Fibroblast of upper back skin (primary cell): Measurements from ENCODE around the gene ECT2.

Experiments used
- DNase-seq: peaks from one replicate; pipeline ENCODE4 v3.0.0-alpha.2; 2013

ECT2 gene

DNA sequence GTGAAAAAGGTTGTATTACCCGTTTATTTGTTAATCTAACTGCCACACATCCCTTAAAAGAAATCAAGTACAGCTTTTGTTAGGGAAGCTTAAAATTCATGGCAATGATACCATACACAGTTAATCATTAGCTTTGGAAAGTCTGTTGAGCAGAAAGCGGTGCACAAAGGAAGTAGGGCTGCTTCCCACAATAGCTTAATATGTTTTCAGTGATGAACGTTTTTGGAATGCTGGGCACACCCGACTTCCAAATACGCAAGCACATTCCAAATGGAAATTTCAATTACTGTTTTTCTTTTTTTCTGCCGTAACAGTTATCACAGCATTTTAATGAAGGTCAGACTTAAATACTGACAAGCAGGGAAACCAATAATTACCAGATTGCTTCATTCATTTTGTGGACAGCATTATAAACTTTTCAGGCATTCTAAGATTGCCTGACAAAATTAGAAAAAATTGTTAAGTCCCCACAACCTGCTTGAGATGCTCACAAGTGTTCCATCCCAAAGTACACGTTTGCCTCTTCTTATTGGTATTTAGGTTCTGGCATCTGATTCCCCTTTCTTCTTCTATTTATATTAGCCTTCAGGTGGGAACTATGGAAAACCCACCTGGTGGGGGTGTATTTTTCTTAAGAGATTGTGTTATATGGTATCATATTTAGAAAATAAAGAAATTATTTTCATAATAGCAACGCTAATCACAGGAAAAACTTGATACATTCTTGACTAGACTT lies 1.1 kb upstream of the ECT2 start:
- peak; percentile 93 for DNase-seq

DNA sequence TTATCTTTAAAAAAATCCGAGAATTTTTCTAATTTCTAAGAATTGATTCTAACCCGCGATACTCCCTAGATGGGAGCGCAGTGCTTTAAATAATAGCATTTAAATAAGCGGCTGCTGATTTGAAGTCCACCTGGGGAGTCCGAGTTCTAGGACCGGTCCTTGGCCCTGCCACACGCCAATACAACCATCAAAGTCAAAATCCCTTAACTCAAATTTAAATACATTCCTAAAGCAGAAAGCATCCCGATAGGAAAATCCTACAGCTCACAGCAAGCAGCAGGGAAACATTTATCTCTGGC lies 508 bp upstream of the ECT2 start:
- no peak for DNase-seq

DNA sequence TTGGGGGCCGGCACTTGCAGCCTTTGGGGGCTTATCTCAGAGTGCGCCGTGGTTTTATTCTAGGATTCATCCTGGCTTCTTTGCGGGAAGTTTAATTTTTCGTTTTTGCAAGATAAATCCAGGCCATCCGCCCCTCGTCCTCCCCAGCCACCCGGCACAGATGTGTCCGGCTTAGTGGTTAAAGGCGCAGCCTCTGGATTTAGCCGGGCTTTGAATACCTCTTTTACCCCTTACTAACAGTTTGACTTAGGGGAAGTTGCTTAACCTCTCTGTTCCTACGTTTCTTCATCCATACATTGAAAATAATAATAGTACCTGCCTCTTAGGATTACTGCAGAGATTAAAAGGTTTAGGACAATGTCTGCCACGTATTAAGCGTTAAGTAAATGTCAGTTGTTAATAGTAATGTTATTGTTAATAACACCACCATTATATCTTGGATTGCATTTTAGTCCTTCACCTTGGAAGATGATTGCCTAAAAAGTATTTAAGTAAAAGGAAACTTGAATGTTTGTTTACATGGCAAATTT lies 714 bp downstream of the ECT2 start:
- DNase-seq = no peak

DNA sequence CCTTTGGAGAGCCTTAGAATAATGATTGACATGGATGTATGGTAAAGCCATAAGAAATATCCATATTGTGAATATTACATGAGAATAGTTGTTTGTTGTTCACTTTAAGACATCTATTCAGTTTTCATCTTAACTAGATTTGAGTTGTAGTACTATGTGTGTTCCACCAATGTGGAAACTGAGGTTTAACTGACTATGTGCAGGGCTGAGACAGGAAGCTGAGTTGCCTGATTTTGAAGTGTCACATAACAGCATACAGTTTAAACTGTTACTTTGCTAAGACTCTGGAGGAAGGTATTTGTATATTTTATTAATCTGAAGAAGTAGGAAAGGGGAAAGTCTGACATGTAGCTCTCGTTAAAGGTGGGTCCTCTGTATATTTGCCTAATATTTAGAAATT lies 2.1 kb downstream of the ECT2 start:
- DNase-seq = no peak

DNA sequence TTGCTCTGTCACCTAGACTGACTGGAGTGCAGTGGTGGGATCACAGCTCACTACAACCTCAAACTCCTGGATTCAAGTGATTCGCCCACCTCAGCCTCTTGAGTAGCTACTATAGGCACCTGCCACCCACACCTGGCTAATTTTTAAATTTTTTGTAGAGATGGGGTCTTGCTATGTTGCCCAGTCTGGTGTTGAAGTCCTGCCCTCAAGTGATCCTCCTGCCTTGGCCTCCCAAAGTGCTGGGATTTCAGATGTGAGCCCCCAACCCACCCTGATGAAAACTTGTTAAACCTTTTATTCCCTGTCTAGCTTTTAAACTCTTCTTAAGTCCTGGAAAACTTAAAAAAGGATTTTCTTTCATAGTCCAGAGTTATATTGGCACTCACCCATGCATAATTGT lies 2.6 kb downstream of the ECT2 start:
- DNase-seq = no peak

DNA sequence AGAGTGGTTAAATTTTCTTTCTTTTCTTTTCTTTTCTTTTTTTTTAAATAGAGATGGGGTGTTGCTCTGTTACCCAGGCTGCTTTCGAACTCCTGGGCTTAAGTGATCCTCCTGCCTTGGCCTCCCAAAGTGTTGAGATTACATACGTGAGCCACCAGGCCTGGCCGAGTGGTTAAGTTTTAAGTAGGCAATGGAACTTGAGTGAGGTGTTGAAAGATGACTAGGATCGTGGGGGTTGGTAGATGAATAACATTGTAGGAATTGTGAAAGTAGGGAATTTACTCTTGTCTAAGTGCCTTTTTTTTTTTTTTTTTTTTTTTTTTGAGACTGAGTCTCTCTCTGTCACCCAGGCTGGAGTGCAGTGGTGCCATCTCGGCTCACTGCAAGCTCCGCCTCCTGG lies 9.9 kb downstream of the ECT2 start:
- peak; percentile 62 for DNase-seq

DNA sequence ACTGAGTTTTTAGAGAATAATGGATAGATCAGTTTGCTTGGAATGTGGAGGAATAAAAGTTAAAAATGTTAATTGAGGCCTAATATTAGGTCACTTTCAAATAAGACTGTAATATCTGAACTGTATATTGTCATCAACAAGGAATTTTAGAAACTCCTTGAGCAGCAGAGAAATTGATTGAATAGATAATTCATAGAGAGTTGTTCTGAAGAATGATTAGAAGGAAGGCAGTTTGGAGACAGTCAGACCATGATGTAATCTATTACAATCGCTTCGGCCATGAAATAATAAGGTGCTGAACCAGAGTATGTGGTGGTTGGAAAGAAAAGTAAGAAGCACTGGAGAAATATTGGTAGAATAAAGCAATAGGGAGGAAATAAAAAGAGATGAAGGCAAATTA lies 15.7 kb downstream of the ECT2 start:
- DNase-seq = no peak

DNA sequence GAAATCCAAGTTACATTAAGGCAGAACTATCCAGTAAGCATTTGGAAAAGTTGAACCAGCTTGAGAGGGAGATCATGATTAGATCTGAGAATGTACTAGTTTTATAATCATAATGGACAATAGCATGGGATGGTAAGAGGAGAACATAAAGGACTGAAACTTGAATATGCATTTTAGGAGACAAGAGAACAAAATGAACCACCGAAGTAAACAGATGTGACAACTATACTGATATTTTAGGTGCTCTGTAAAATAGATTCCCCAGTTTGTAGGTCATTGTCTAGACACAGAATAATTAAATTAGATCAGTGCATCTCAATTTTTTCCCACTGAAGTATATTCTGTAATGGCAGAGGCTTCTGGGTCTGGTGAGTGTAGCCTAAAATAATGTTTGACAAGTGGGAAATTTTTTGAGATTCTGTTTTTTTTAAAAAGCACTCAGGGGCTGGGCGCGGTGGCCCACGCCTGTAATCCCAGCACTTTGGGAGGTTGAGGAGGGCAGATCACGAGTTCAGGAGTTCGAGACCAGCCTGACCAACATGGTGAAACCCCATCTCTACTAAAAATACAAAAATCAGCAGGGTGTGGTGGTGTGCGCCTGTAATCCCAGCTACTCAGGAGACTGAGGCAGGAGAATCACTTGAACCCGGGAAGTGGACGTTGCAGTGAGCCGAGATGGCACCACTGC lies 16.3 kb downstream of the ECT2 start:
- DNase-seq = no peak

DNA sequence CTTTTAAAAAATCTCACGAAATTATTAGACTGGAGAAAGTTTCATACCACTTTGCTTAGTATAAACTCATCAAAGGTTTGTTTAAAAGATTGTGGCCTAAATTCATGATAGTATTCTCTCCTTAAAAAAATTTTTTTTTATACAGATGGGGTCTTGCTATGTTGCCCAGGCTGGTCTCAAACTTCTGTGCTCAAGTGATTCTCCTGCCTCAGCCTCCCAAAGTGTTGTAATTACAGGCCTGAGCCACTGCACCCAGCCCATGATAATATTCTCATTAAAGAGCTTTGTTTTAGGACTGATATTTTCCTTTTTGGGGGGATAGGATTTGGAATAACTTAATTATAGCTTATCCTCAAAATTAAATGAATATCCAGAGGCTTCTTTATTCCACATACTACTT lies 19.9 kb downstream of the ECT2 start:
- no peak for DNase-seq

DNA sequence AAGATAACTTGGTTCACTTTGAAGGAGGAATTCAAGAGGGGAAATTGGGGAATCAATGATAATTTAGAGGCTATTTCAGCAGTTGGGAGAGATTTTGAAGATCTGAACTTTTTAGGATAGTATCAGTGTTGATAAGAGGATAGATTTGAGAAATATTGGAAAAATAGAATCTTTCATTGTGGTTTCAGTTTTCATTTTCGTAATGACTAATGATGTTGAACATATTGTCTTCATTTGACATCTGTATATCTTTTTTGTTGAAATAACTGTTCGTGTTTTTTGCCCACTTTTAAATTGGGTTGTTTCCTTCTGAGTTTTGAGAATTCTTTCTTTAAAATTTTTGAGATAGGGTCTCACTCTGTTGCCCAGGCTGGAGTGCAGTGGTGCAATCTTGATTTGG lies 21.1 kb downstream of the ECT2 start:
- no peak for DNase-seq

DNA sequence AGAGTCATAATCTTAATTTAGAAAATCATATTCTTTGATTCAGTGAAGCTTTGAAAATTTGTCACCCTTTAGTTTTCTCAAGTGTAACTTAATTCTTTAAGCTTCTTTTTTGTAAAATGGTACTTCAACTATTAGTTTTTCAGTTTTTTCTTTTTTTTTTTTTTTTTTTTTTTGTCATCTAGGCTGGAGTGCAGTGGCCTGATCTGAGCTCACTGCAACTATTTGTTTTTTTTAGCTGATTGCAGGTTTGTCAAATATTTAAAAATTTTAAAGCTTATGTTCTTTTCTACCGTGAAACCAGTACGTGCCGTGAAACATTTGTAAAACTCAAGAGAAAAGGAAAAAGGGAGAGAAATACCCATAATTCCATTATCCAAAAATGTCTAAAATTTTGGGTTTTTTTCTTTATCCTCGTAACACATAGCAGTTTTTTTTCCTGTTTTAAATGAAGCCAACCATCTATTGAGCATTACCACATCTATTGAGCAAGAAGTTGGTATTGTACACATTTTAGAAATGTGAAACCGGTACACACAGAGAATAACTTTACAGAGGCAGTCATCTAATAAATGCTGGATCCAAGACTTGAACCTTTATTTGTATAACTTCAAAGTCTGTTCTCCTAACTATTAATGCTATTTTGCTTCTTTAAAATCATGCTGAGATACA lies 25.7 kb downstream of the ECT2 start:
- DNase-seq = no peak

DNA sequence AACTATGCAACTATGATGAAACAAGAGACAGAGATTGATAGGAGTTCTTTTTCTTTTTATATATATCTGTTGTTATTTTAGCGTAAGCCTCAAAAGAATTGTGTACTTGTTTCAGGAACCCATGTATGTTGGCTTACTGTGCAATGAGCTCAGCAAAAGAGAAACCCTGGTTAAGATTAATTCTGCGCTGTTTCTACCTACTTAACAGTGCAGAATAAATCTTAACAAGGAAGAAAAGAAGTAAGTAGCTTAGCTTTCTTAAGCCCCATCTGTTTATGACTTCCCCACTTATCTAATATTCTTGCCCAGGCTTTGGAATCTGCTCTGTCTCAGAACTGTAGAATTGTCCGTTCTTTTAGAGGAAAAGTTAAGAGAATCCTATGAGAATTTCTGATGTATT lies 27.4 kb downstream of the ECT2 start:
- DNase-seq = no peak

DNA sequence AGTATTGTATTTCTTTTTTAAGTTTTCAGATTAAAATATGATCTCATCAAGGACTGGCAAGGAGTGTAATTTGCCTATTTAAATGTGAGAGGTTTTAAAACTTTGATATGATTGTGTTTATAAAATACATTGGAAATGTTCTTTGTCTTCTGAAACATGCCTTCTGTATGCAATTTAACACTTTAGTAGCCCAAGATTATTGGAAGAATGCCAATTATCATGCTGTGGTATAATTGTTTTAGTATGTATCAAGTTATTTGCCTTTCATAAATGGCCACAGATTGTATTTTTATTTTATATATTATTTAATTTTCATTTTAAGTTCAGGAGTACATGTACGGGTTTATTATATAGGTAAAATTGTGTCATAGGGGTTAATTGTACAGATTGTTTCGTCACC lies 31.7 kb downstream of the ECT2 start:
- DNase-seq = no peak

DNA sequence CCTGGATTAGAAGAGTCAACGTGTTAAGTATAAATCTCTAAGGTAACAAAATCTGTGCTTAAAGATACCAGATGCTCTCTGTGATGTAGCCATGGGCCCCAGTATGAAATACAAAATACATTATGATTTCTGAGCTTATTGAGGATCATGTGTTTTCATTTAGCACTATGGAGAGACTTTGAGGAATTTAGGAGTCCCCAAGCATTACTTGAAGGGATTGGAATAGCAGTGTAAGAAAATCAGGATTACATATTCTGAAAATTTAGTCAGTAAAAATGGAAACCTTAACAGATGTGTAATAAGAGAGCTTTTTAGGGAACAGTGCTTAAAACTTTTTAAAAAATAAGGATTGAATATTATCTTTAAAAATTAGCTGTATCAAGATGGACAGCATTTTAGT lies 35.5 kb downstream of the ECT2 start:
- no peak for DNase-seq

DNA sequence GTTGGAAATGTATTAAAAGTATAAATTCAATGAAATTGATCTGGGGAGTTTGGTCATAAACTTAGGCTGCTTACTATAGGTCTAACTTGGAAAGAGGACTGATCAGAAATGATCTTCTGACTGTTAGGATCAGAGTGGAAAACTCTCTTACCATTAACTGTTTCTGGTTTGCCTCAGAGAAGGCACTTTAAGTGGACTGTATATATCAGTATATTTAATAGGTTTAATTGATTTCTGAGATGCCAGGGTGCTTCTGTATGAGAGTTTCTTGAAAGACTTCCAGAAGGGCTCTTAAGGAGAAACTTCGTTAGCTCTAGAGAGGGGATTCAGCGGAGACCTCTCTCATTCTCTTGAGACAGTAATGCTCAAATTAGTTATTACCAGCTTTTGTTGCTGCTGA lies 36.5 kb downstream of the ECT2 start:
- no peak for DNase-seq

DNA sequence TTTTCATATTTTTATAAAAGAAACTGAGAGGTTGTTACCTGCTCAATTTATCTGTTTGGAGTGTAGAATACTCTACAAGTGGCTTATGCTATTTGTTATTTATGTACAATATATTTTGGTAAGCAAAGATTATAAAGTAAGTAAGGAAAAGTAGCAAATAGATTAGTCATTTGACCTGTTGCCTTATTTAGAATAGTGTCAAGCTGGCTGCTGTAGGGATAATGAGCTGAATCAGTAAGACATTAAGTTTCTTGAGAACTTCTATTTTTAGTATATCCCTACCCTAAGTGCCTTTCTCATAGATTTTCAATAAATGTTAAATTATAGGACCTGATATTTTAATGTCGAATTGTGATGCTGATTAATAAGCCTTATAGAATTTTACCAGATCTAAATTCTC lies 37.2 kb downstream of the ECT2 start:
- DNase-seq = no peak

DNA sequence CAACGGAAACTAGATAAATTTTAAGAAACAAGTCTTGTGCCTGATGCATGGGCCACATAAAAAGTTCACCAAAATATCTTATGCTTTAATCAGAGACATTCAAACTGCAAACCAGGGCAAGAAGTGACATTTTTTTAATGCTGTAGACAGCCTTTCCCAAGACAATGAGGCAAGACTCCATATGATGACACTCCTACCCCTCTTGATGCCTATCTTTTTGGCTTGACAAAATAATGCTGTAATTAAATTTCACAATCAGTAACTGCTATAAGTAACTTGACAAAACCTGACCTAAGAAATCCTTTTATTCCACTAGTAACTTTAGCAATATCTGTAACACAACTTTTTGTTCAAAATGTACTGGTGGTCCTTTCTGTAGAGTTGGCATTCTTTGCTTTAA lies 48.7 kb downstream of the ECT2 start:
- no peak for DNase-seq

DNA sequence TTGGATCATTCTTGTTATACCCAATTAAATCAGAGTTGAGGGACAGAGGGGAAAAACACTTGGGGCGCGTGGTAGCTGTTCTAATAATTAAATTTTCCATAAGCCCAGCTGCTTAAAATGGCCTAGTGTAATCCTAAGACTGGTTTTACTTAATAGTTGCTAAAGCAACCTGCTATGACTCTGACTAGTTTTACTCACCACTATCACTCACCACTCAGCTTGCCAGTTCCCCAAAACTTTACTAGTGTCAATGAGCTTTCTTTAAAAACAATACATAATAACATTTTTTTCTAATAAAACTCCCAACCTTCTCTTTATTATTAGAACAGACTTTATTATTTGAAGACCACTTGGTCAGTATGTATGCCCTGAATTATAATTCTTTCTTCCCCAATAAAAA lies 49.6 kb downstream of the ECT2 start:
- DNase-seq = no peak

DNA sequence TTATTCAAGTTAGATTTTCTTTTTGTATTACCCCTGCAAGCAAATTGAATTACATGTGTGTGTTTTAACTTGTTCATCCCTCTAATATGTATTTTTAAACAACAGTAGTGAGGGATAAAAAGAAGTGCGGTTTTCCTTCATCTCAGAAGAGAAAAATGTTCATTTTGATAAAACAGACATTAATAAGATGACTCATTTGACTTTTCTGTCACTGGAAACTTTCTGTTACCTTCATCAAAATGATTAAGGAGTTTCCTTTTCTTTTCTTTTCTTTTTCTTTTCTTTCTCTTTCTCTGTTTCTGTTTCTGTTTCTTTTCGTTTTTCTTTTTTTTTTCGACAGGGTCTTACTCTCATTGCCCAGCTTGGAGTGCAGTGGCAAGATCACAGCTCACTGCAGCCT lies 53.0 kb downstream of the ECT2 start:
- no peak for DNase-seq

DNA sequence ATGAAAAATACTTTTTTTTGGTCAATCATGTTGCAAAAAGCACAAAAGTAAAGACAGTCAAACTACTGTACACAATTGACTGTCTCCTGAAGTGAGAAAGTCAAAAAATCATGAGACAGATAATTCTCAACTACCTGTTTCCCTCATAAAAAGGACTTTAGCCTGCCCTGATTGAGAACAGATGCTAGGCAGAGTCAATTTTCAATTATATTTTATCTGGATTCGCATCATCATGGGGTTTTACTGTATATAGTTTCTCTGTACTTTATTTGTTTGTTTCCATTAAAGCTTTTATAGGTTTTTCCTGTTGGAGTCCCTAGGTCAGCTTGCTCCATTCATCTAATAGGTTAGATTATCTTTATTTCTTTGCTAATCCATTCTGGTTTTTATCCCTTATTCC lies 53.8 kb downstream of the ECT2 start:
- DNase-seq = no peak

DNA sequence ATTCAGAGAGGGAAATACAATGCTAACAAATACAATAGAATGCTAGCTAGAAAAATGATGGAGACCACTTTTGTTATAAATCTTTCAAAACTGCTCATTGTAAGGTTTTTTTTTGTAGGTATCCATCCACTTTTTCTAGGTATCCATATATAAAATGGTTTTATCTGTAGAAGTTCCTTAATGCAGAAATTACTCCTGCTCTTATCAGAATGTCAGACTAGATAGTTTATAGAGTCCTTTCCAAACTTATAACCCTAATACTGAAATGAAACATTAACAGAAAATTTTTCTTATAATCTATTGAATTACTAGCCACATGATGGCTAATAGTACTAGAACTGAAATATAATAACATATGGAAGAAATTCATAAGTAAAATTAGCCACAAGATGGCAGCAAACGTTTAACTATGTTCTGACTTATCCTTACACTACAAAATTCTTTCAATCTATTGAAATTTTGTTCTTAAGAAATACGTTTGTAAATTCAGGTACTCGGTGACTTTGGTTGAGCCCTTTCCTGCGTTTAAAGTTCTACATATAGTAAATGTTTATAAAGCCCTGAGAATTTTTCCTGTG lies 58.5 kb downstream of the ECT2 start:
- DNase-seq = peak; percentile 53

DNA sequence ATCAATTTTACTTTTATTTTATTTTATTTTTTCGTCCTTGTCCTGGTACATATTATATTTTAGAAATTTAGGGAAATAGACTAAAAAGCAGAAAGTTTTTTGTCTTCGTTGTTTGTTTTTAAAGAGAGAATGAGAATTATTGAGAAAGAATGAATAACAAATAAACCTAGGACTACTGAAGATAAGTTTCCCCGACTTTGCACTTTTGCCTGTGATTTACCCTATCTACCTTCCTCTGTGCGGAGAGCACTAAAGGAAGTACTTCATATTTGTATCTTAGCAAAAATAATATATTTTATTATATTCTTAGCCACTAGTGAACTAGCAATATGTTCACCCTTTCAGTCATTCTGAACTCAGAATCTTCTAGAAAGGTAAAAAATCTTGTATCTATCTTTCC lies 60.6 kb downstream of the ECT2 start:
- no peak for DNase-seq

DNA sequence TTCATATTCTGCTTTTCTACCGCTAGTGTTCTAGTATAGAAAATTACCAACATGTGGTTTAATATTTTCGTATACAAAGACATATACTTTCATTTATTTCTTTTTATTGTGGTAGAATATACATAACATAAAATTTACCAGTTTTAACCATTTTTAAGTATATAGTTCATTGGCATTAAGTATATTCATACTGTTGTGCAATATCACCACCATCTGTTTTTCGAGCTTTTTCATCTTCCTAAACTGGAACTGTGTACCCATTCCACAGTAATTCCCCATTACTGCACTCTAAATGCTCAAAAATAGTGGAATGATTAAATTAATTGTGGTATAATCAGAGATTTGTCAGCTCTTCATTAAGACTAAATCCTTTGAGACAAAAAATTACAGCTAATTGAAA lies 62.9 kb downstream of the ECT2 start:
- DNase-seq = no peak

DNA sequence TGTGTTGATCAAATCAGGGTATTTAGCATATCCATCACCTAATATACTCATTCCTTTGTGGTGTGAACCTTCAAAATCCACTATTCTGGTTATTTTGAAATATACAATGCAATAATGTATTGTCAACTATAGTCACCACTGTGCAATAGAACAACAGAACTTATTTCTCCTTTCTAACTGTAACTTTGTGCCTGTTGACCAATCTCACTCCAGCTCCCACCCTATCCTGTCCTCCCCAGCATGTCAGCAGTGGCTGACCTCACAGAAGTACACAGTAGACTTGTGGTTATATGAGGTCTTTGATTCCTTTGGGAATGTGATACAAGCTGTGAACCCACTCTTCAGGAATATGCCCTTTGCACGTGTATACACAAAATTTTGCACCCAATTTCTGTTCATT lies 64.2 kb downstream of the ECT2 start:
- DNase-seq = no peak
